Cardiac muscle cell (in vitro differentiated cells and primary cell): Measurements from ENCODE around the gene ACVR1. TPM values are rescaled to one million over a fixed set of nuclear protein-coding genes. Genes with fewer than 3 reads are reported as not detected.

Source experiments
- DNase-seq, 2 donors: peaks; one replicate each; pipeline versions ENCODE4 v3.0.0 to v3.0.0-alpha.2; 2010 to 2017; ENCODE audit warnings: low read depth in 1 of 2, low spot score in 1 of 2
- H3K27ac ChIP-seq: fragments of 200-600 bp; sonication (generic); 2 replicates; pipeline ENCODE4 v1.5.1; 2016
- H3K27me3 ChIP-seq: fragments of 200-600 bp; sonication (generic); 2 replicates; pipeline ENCODE4 v1.6.0; 2016; ENCODE audit warnings: control low read depth
- H3K36me3 ChIP-seq: fragments of 200-600 bp; sonication (generic); 2 replicates; pipeline ENCODE4 v1.5.1; 2016; ENCODE audit warnings: control low read depth
- H3K4me1 ChIP-seq: fragments of 200-600 bp; sonication (generic); 2 replicates; pipeline ENCODE4 v1.8.1; 2017; ENCODE audit warnings: low read depth, mild to moderate bottlenecking, mixed run types
- H3K4me3 ChIP-seq: fragments of 200-600 bp; sonication (generic); 2 replicates; pipeline ENCODE4 v1.5.1; 2016; ENCODE audit warnings: mild to moderate bottlenecking
- H3K9me3 ChIP-seq: fragments of 200-600 bp; sonication (generic); 2 replicates; pipeline ENCODE4 v1.5.1; 2017; ENCODE audit warnings: low read depth, mild to moderate bottlenecking, control low read depth
- CTCF ChIP-seq: IDR thresholded peaks from 2 replicates; pipeline ENCODE4 v1.5.1; 2012; ENCODE audit warnings: low read depth, mild to moderate bottlenecking, low read length
- polyA plus RNA-seq: library from polyadenylated mRNA; unstranded; fragments of >200 nt; fragmentation: Nextera tagmentation; extraction: Ambion mirVana; gene quantifications from 2 replicates; pipeline ENCODE4 v1.2.1, GENCODE V29; 2016
- total RNA-seq: library from RNA; depleted of rRNA; stranded (reverse); fragments of >200 nt; gene quantifications from 2 replicates; pipeline ENCODE4 v1.2.3, GENCODE V29; 2016

The ACVR1 gene
- total and polyA plus RNA-seq, 2 experiments from 2014 or later, result 7.5 to 12.9 TPM

- no peaks in the 10 kb centered on the region for H3K9me3 ChIP-seq
- H3K4me3 ChIP-seq, result no peak overlapping the region
- H3K27ac ChIP-seq, result no peak overlapping the region
- H3K4me1 ChIP-seq, result no peaks in the 10 kb centered on the region
- no peaks in the 10 kb centered on the region for H3K36me3 ChIP-seq
- no peak for DNase-seq
- no peaks in the 10 kb centered on the region for H3K27me3 ChIP-seq
- no peak for TF ChIP-seq CTCF
Observed at GRCh38 chr2:157749684-157750083, 126.4 kb downstream of the ACVR1 start.

GRCh38 chr2:157748371-157749142 is 127.6 kb downstream of the ACVR1 start:
- no peak for TF ChIP-seq CTCF
- peak in 1 of 2 donors; percentile 10 for DNase-seq
- no peaks in the 10 kb centered on the region for H3K36me3 ChIP-seq
- H3K27ac ChIP-seq, result no peak overlapping the region
- H3K4me1 ChIP-seq, result no peaks in the 10 kb centered on the region
- H3K4me3 ChIP-seq, result no peak overlapping the region
- no peaks in the 10 kb centered on the region for H3K27me3 ChIP-seq
- H3K9me3 ChIP-seq, result no peaks in the 10 kb centered on the region

- no peaks in the 10 kb centered on the region for H3K4me1 ChIP-seq
- no peak for TF ChIP-seq CTCF
- H3K27ac ChIP-seq, result no peak overlapping the region
- no peaks in the 10 kb centered on the region for H3K36me3 ChIP-seq
- no peaks in the 10 kb centered on the region for H3K27me3 ChIP-seq
- peak in 1 of 2 donors; percentile 71 for DNase-seq
- no peak overlapping the region for H3K4me3 ChIP-seq
- no peaks in the 10 kb centered on the region for H3K9me3 ChIP-seq
Observed at GRCh38 chr2:157747695-157748370, 128.3 kb downstream of the ACVR1 start.

GRCh38 chr2:157747280-157747679 is 128.8 kb downstream of the ACVR1 start:
- no peaks in the 10 kb centered on the region for H3K27me3 ChIP-seq
- no peak for TF ChIP-seq CTCF
- no peaks in the 10 kb centered on the region for H3K36me3 ChIP-seq
- H3K9me3 ChIP-seq, result no peaks in the 10 kb centered on the region
- H3K27ac ChIP-seq, result no peak overlapping the region
- H3K4me1 ChIP-seq, result no peaks in the 10 kb centered on the region
- H3K4me3 ChIP-seq, result no peak overlapping the region
- no peak for DNase-seq

- DNase-seq, result peak in 1 of 2 donors; percentile 74
- Histone ChIP-seq H3K9me3 (no peaks in the 10 kb centered on the region), H3K36me3 (no peaks in the 10 kb centered on the region), H3K4me3 (no peak overlapping the region), H3K4me1 (no peaks in the 10 kb centered on the region), H3K27ac (no peak overlapping the region), H3K27me3 (no peaks in the 10 kb centered on the region)
- no peak for TF ChIP-seq CTCF
Observed at GRCh38 chr2:157746234-157746950, 129.7 kb downstream of the ACVR1 start.
